Measurements from ENCODE around the gene BANP. TPM values are rescaled to one million over a fixed set of nuclear protein-coding genes. Genes with fewer than 3 reads are reported as not detected.

The BANP gene
- total and polyA plus RNA-seq, 4 experiments from 2014 or later: 10.7 to 72.7 (median 44.1) TPM

DNA sequence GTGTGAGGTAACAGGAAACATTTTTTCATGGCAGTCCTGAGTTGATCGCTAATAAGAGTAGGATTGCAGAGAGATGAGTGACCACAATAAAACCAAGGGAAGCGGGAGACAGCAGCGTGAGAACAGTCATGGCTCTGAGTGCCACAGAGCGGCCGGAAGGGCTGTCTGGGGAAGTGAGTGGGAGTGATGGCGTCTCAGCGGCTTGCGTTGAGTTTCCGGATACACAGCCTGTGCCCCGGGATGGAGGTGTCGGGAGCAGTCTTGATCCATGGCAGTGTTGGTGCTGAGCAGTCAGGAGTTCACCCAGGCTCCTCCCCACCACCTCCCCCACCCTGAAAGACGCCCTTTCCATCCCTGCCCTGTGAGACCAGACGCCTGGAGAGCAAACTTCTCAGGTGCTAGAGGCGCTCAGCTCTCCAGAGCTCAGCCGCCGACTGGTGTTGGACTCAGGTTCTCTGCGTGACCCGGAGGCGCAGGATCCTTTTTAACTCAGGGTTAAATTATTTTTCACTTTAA is 59.8 kb downstream of the BANP start:
- POLR2A ChIA-PET (ENCODE audit: partially characterized antibody): no interaction called here
- Histone ChIP-seq H3K9me3 (ENCODE audit: control insufficient read depth in 1 of 2, low read length in 2 of 2) (no peaks in the 10 kb centered on the region), H3K4me1 (ENCODE audit: insufficient read depth, low read length) (no peaks in the 10 kb centered on the region), H3K36me3 (ENCODE audit: insufficient read depth, low read length) (peaks cover 28% of the 10 kb centered on the region), H3K27ac (ENCODE audit: low read depth, low read length) (no peak overlapping the region), H3K27me3 (ENCODE audit: insufficient read depth, low read length) (no peaks in the 10 kb centered on the region), H3K4me3 (ENCODE audit: low read length in 2 of 2) (no peak overlapping the region)
- Mint-ChIP-seq H3K36me3 (peaks cover 40 to 64% of the 10 kb centered on the region in 2 donors), H3K27ac (peak overlapping the region in 1 of 7 donors; percentile 54), H3K4me3 (no peak overlapping the region), H3K4me1 (peaks cover 0 to 5% (median under 1%) of the 10 kb centered on the region in 4 donors), H3K9me3 (no peaks in the 10 kb centered on the region), H3K27me3 (no peaks in the 10 kb centered on the region)
- CTCF ChIA-PET (ENCODE audit: partially characterized antibody): no interaction called here
- no peak for DNase-seq
- intact Hi-C loops (cut with micrococcal nuclease): no loop called here

DNA sequence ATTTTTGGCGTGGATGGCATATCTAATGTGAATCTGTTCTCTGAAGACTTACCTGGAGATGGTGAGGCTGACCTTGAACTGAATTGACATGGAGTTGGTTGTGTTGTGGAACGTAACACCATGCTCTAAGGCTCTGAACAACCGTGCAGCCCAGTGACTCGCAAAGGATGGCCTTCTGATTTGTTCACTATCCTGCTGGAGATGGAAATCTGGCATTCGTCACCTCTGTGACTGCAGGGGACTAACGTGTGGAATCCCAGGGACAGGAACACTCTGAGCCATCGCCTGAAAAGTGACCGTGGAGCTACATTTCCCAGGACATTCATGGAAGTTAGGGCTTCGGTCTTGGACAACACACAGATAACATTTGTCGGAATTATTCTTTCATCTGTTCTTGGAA is 61.1 kb downstream of the BANP start:
- CTCF ChIA-PET (ENCODE audit: partially characterized antibody): no interaction called here
- peaks cover 34 to 70% of the 10 kb centered on the region in 2 donors for H3K36me3 Mint-ChIP-seq

DNA sequence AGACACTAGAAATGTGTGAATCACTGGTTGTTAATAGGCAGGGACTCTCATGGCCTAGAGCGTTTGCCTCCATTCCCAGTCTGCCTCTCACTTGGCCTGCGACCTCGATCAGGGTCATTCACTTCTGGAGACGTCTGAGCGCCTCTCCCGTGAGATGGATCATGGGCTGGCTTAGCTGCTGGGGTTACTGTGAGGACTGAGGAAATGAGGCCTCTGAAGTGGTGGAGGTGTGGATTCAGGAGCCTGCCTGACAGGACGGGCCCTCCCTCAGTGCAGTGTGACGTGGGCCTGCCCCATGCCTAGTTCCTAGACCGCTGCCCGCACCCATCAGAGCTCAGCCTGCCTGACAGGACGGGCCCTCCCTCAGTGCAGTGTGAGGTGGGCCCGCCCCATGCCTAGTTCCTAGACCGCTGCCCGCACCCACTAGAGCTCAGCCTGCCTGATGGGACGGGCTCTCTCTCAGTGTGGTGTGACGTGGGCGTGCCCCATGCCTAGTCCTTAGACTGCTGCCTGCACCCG is 61.9 kb downstream of the BANP start:
- H3K27ac ChIP-seq (ENCODE audit: low read depth, low read length): no peak overlapping the region
- intact Hi-C loops (cut with micrococcal nuclease): no loop called here
- Mint-ChIP-seq H3K36me3 (peaks cover 26 to 65% of the 10 kb centered on the region in 2 donors), H3K4me3 (no peak overlapping the region), H3K27me3 (no peaks in the 10 kb centered on the region), H3K9me3 (no peaks in the 10 kb centered on the region), H3K4me1 (peaks cover 0 to 3% (median under 1%) of the 10 kb centered on the region in 4 donors), H3K27ac (no peak overlapping the region)
- no peaks in the 10 kb centered on the region for H3K9me3 ChIP-seq (ENCODE audit: control insufficient read depth in 1 of 2, low read length in 2 of 2)
- H3K36me3 ChIP-seq (ENCODE audit: insufficient read depth, low read length): peaks cover 25% of the 10 kb centered on the region
- CTCF ChIA-PET (ENCODE audit: partially characterized antibody): no interaction called here
- no peaks in the 10 kb centered on the region for H3K4me1 ChIP-seq (ENCODE audit: insufficient read depth, low read length)
- POLR2A ChIA-PET (ENCODE audit: partially characterized antibody): no interaction called here
- H3K27me3 ChIP-seq (ENCODE audit: insufficient read depth, low read length): no peaks in the 10 kb centered on the region
- no peak overlapping the region for H3K4me3 ChIP-seq (ENCODE audit: low read length in 2 of 2)
- no peak for DNase-seq

More for the DNA sequence above, 61.1 kb downstream of the BANP start:
- intact Hi-C loops (cut with micrococcal nuclease): no loop called here
- peak overlapping the region in 1 of 7 donors; percentile 6 for H3K27ac Mint-ChIP-seq
- peaks cover 0 to 5% (median under 1%) of the 10 kb centered on the region in 4 donors for H3K4me1 Mint-ChIP-seq
- Histone ChIP-seq H3K4me3 (ENCODE audit: low read length in 2 of 2) (no peak overlapping the region), H3K27me3 (ENCODE audit: insufficient read depth, low read length) (no peaks in the 10 kb centered on the region), H3K36me3 (ENCODE audit: insufficient read depth, low read length) (peaks cover 28% of the 10 kb centered on the region), H3K9me3 (ENCODE audit: control insufficient read depth in 1 of 2, low read length in 2 of 2) (no peaks in the 10 kb centered on the region), H3K27ac (ENCODE audit: low read depth, low read length) (no peak overlapping the region), H3K4me1 (ENCODE audit: insufficient read depth, low read length) (no peaks in the 10 kb centered on the region)
- H3K9me3 Mint-ChIP-seq: no peaks in the 10 kb centered on the region
- POLR2A ChIA-PET (ENCODE audit: partially characterized antibody): no interaction called here
- no peak overlapping the region for H3K4me3 Mint-ChIP-seq
- H3K27me3 Mint-ChIP-seq: no peaks in the 10 kb centered on the region
- no peak for DNase-seq

DNA sequence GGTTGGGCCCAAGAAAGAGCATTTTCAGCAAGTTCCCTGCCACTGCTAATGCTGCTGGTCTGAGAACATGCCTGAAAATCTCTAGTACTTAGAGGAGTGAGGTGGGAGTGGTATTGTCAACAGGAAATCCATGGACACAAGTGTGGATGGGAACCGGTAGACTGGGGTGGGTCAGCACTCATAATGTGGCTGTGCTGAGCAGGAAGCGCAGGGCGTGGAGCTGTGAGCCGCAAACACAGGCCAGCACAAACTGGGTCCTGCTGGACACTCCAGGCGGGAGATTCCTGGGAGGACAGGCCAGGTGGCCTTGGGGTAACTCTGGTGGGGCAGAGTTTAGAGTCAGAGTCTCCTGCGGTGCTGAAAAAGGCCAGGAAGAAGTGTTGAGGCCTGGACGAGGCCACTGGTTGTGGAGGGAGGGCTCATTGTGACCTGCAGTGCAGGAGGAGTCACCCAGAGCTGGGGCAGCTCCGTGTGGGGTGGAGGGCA is 62.6 kb downstream of the BANP start:
- Mint-ChIP-seq H3K4me3 (no peak overlapping the region), H3K27me3 (no peaks in the 10 kb centered on the region), H3K36me3 (peaks cover 20 to 63% of the 10 kb centered on the region in 2 donors), H3K27ac (peak overlapping the region in 2 of 7 donors; percentile 18 to 84), H3K9me3 (no peaks in the 10 kb centered on the region), H3K4me1 (peaks cover 0 to 3% (median under 1%) of the 10 kb centered on the region in 4 donors)
- Histone ChIP-seq H3K27me3 (ENCODE audit: insufficient read depth, low read length) (no peaks in the 10 kb centered on the region), H3K4me1 (ENCODE audit: insufficient read depth, low read length) (no peaks in the 10 kb centered on the region), H3K9me3 (ENCODE audit: control insufficient read depth in 1 of 2, low read length in 2 of 2) (no peaks in the 10 kb centered on the region), H3K4me3 (ENCODE audit: low read length in 2 of 2) (no peak overlapping the region), H3K27ac (ENCODE audit: low read depth, low read length) (no peak overlapping the region), H3K36me3 (ENCODE audit: insufficient read depth, low read length) (peaks cover 20% of the 10 kb centered on the region)
- ChIA-PET CTCF (ENCODE audit: partially characterized antibody) (no interaction called here), POLR2A (ENCODE audit: partially characterized antibody) (no interaction called here)
- DNase-seq: no peak
- intact Hi-C loops (cut with micrococcal nuclease): no loop called here

DNA sequence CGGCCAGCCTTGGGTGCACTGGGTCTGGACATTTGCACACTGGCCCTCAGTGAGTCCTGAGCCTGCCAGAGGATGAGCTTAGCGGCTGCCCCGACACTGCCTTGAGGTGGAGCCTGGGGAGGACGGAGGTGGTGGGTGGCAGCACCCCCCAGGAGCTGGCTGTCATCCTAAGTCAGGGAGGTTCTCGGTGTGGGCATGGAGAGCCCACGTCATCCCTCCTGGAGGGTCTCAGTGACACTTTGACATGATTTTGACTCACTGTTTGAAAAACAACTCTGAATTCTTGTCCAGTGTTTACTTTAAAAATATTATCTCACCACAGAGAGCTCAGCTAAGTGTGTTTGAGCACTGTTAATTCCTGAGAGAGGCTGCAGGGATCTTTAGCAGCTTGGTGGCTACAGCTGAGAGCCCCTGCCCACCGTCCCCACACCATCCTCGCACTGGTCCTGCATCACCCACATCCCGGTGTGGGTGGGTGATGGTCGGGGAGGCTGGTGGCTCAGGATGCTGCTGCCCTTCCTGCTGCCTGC is 63.1 kb downstream of the BANP start:
- Histone ChIP-seq H3K9me3 (ENCODE audit: control insufficient read depth in 1 of 2, low read length in 2 of 2) (no peaks in the 10 kb centered on the region), H3K36me3 (ENCODE audit: insufficient read depth, low read length) (peaks cover 20% of the 10 kb centered on the region), H3K27me3 (ENCODE audit: insufficient read depth, low read length) (no peaks in the 10 kb centered on the region), H3K4me3 (ENCODE audit: low read length in 2 of 2) (no peak overlapping the region), H3K4me1 (ENCODE audit: insufficient read depth, low read length) (no peaks in the 10 kb centered on the region), H3K27ac (ENCODE audit: low read depth, low read length) (no peak overlapping the region)
- H3K27ac Mint-ChIP-seq: no peak overlapping the region
- no peak overlapping the region for H3K4me3 Mint-ChIP-seq
- no peak for DNase-seq
- ChIA-PET POLR2A (ENCODE audit: partially characterized antibody) (no interaction called here), CTCF (ENCODE audit: partially characterized antibody) (no interaction called here)
- peaks cover 0 to 3% (median under 1%) of the 10 kb centered on the region in 4 donors for H3K4me1 Mint-ChIP-seq
- intact Hi-C loops (cut with micrococcal nuclease): no loop called here
- H3K9me3 Mint-ChIP-seq: no peaks in the 10 kb centered on the region
- H3K27me3 Mint-ChIP-seq: no peaks in the 10 kb centered on the region
- H3K36me3 Mint-ChIP-seq: peaks cover 15 to 61% of the 10 kb centered on the region in 2 donors

DNA sequence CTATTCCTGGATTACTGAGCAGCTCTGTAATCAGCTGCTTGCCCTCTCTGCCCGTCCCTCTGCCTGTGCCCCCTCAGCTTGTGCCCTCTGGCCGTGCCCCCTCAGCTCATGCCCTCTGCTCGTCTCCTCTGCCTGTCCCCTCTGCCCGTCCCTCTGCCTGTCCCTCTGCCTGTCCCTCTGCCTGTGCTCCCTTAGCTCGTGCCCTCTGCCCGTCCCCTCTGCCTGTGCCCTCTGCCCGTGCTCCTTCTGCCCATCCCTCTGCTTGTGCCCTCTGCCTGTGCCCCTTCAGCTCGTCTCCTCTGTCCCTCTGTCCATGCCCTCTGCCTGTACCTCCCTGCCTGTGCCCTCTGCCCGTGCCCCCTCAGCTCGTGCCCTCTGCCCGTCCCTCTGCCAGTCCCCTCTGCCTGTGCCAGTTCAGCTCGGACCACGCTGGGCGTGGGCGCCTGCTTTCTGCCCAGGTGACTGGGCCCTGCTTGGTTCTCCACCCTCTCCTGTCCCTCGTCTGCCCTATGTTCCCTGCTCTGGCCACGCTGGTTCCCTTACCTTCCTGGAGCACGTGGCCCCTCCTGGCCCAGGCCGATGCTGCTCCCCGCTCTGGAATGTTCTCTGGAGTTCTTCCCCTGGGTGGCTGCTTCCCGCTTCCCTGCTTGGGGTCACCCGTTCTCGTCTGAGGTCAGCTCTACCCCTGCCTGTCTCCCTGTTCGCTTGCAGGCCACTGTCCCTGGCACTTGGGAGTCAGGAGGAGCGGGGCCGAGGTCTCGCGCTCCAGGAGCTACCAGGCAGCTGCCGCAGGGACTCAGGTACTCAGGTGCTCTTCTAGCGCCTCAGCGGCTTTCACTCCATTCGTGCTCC is 63.9 kb downstream of the BANP start:
- Histone ChIP-seq H3K4me3 (ENCODE audit: low read length in 2 of 2) (no peak overlapping the region), H3K36me3 (ENCODE audit: insufficient read depth, low read length) (peaks cover 20% of the 10 kb centered on the region), H3K27me3 (ENCODE audit: insufficient read depth, low read length) (no peaks in the 10 kb centered on the region), H3K9me3 (ENCODE audit: control insufficient read depth in 1 of 2, low read length in 2 of 2) (no peaks in the 10 kb centered on the region), H3K27ac (ENCODE audit: low read depth, low read length) (no peak overlapping the region), H3K4me1 (ENCODE audit: insufficient read depth, low read length) (no peaks in the 10 kb centered on the region)
- DNase-seq: no peak
- Mint-ChIP-seq H3K27ac (peak overlapping the region in 1 of 7 donors; percentile 94), H3K4me1 (peaks cover 0 to 1% (median under 1%) of the 10 kb centered on the region in 4 donors), H3K4me3 (peak overlapping the region in 1 of 8 donors; percentile 29), H3K9me3 (no peaks in the 10 kb centered on the region), H3K36me3 (peaks cover 8 to 52% of the 10 kb centered on the region in 2 donors), H3K27me3 (no peaks in the 10 kb centered on the region)
- ChIA-PET CTCF (ENCODE audit: partially characterized antibody) (no interaction called here), POLR2A (ENCODE audit: partially characterized antibody) (no interaction called here)
- intact Hi-C loops (cut with micrococcal nuclease): no loop called here

DNA sequence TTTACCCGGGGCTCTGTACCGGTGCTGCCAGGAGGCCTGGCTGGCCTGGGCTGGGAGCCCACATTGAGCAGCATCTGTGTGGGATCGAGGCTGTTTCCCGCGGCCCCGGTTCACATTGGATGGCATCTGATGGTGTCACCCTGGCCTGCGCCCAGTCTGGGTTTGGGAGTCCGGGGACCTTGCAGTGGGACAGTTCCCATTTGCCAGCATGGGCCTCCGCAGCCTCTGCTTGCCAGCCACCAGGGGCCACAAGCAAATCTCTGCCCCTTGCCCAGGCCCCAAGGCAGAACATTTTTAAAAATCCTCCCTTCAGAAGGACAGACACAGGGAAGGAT is 64.5 kb downstream of the BANP start:
- Mint-ChIP-seq H3K4me1 (peaks cover 0 to 2% (median under 1%) of the 10 kb centered on the region in 4 donors), H3K36me3 (peaks cover 7 to 52% of the 10 kb centered on the region in 2 donors), H3K27me3 (no peaks in the 10 kb centered on the region), H3K9me3 (peaks cover 0 to 1% (median 0%) of the 10 kb centered on the region in 8 donors), H3K4me3 (no peak overlapping the region), H3K27ac (no peak overlapping the region)
- Histone ChIP-seq H3K27me3 (ENCODE audit: insufficient read depth, low read length) (no peaks in the 10 kb centered on the region), H3K27ac (ENCODE audit: low read depth, low read length) (no peak overlapping the region), H3K36me3 (ENCODE audit: insufficient read depth, low read length) (peaks cover 14% of the 10 kb centered on the region), H3K9me3 (ENCODE audit: control insufficient read depth in 1 of 2, low read length in 2 of 2) (no peaks in the 10 kb centered on the region), H3K4me3 (ENCODE audit: low read length in 2 of 2) (no peak overlapping the region), H3K4me1 (ENCODE audit: insufficient read depth, low read length) (no peaks in the 10 kb centered on the region)
- intact Hi-C loops (cut with micrococcal nuclease): no loop called here
- CTCF ChIA-PET (ENCODE audit: partially characterized antibody): no interaction called here
- POLR2A ChIA-PET (ENCODE audit: partially characterized antibody): no interaction called here
- DNase-seq: no peak

Data from CD4-positive, alpha-beta memory T cell (primary cell).